SK-N-SH (cell line): ENCODE data around the gene FNDC3B. TPM values are rescaled to one million over a fixed set of nuclear protein-coding genes. Genes with fewer than 3 reads are reported as not detected.

Source experiments
- CTCF ChIA-PET: fragments of 300-600, 350-600 bp; formaldehyde crosslinking; extraction: SDS; loops from one replicate; lab custom pipeline; 2021; lab: Yijun Ruan, JAX
- POLR2A ChIA-PET: fragments of 350-600 bp; sonication (Branson Sonifier 250); formaldehyde crosslinking; extraction: SDS; loops from one replicate; lab custom pipeline; 2020; ENCODE audit warnings: antibody characterized with exemption, inconsistent platforms; lab: Yijun Ruan, JAX
- DNase-seq: peaks from one replicate; pipeline ENCODE4 v3.0.0; 2012
- H2AFZ ChIP-seq: fragments of 200-600 bp; sonication (generic); 2 replicates; pipeline ENCODE4 v1.8.1; 2016; ENCODE audit warnings: antibody characterized with exemption, mild to moderate bottlenecking, low read depth
- H3F3A ChIP-seq: fragments of 200-600 bp; sonication (generic); replicated peaks from 2 replicates; pipeline ENCODE3; 2016; ENCODE audit warnings: antibody characterized with exemption, mild to moderate bottlenecking; ENCODE audit not compliant: insufficient read depth
- H3K27ac ChIP-seq, 2 experiments: fragments of 200-500 bp in 1 of 2; fragments of 200-600 bp in 1 of 2; sonication (Bioruptor generic) in 1 of 2; sonication (generic), shearing (Covaris generic) in 1 of 2; 2 replicates each; pipeline versions ENCODE4 v1.5.1 to v1.6.1; 2014 to 2016; ENCODE audit warnings: low read depth in 2 of 2, inconsistent platforms in 1 of 2, low read length in 1 of 2, mild to moderate bottlenecking in 1 of 2, mixed read lengths in 1 of 2
- H3K27me3 ChIP-seq: fragments of 200-600 bp; sonication (generic), shearing (Covaris generic); 2 replicates; pipeline ENCODE4 v1.6.1; 2016; ENCODE audit warnings: mixed run types; ENCODE audit not compliant: insufficient read depth
- H3K36me3 ChIP-seq, 2 experiments: fragments of 200-500 bp in 1 of 2; fragments of 200-600 bp in 1 of 2; sonication (Bioruptor generic) in 1 of 2; sonication (generic) in 1 of 2; replicated peaks in 1 of 2; 2 replicates each; pipeline versions ENCODE3 to v1.5.1; 2014 to 2016; ENCODE audit warnings: low read length in 1 of 2, mild to moderate bottlenecking in 1 of 2; ENCODE audit not compliant: insufficient read depth in 2 of 2, control insufficient read depth in 1 of 2
- H3K4me1 ChIP-seq, 2 experiments: fragments of 200-500 bp in 1 of 2; fragments of 200-600 bp in 1 of 2; sonication (Bioruptor generic) in 1 of 2; sonication (generic), shearing (Covaris generic) in 1 of 2; 2 replicates each; pipeline versions ENCODE4 v1.5.1 to v1.6.1; 2014 to 2016; ENCODE audit warnings: low read depth in 1 of 2, low read length in 1 of 2, mixed run types in 1 of 2; ENCODE audit not compliant: insufficient read depth in 2 of 2, control insufficient read depth in 1 of 2
- H3K4me2 ChIP-seq: fragments of 200-600 bp; sonication (generic), shearing (Covaris generic); 2 replicates; pipeline ENCODE4 v1.6.1; 2017; ENCODE audit warnings: mixed run types
- H3K4me3 ChIP-seq, 2 experiments: fragments of 200-500 bp in 1 of 2; fragments of 200-600 bp in 1 of 2; sonication (Bioruptor generic) in 1 of 2; sonication (generic), shearing (Covaris generic) in 1 of 2; 2 replicates each; pipeline versions ENCODE4 v1.5.1 to v1.8.1; 2014 to 2016; ENCODE audit warnings: low read depth in 2 of 2, inconsistent platforms in 1 of 2, low read length in 1 of 2, mild to moderate bottlenecking in 1 of 2, mixed read lengths in 1 of 2, moderate library complexity in 1 of 2
- H3K79me2 ChIP-seq: fragments of 200-600 bp; sonication (generic); 2 replicates; pipeline ENCODE4 v1.8.1; 2017; ENCODE audit warnings: mild to moderate bottlenecking; ENCODE audit not compliant: insufficient read depth
- H3K9ac ChIP-seq: fragments of 200-600 bp; sonication (generic); 2 replicates; pipeline ENCODE4 v1.6.1; 2017; ENCODE audit warnings: mixed run types
- H3K9me2 ChIP-seq: fragments of 200-600 bp; sonication (generic); 2 replicates; pipeline ENCODE4 v1.6.1; 2017; ENCODE audit warnings: mixed run types
- H3K9me3 ChIP-seq: fragments of 200-600 bp; sonication (generic); 2 replicates; pipeline ENCODE4 v1.6.1; 2017; ENCODE audit warnings: mixed run types, mild to moderate bottlenecking, moderate library complexity
- H4K20me1 ChIP-seq: fragments of 200-600 bp; sonication (generic); 2 replicates; pipeline ENCODE4 v1.6.1; 2017; ENCODE audit warnings: mild to moderate bottlenecking, mixed run types; ENCODE audit not compliant: insufficient read depth
- CTCF ChIP-seq: fragments of 200-600 bp; sonication (generic); IDR thresholded peaks from 2 replicates; pipeline ENCODE4 v1.6.1; 2017; ENCODE audit warnings: antibody characterized with exemption, mild to moderate bottlenecking, moderate library complexity
- ELF1 ChIP-seq: IDR thresholded peaks from 2 replicates; pipeline ENCODE4 v1.4.0; 2012
- EP300 ChIP-seq, 2 experiments: IDR thresholded peaks; 2 replicates each; pipeline versions ENCODE4 v1.4.0 to v1.6.1; 2012; ENCODE audit warnings: borderline replicate concordance in 1 of 2, low read depth in 1 of 2, low read length in 1 of 2
- FOSL2 ChIP-seq: IDR thresholded peaks from 2 replicates; pipeline ENCODE4 v1.4.0; 2012; ENCODE audit warnings: low read depth, mild to moderate bottlenecking, moderate library complexity, borderline replicate concordance
- FOXJ3 ChIP-seq: sonication (generic); formaldehyde crosslinking; IDR thresholded peaks from 2 replicates; pipeline ENCODE4 v1.5.1; 2020; ENCODE audit warnings: mild to moderate bottlenecking, missing genetic modification reagents
- GABPA ChIP-seq: IDR thresholded peaks from 2 replicates; pipeline ENCODE4 v1.4.0; 2012; ENCODE audit warnings: low read depth, mild to moderate bottlenecking
- NRF1 ChIP-seq: IDR thresholded peaks from 2 replicates; pipeline ENCODE4 v1.6.1; 2012; ENCODE audit warnings: low read depth, mild to moderate bottlenecking, low read length
- REST ChIP-seq: IDR thresholded peaks from 2 replicates; pipeline ENCODE4 v1.6.1; 2012; ENCODE audit warnings: mild to moderate bottlenecking, low read depth, low read length, moderate library complexity
- RXRA ChIP-seq: IDR thresholded peaks from 2 replicates; pipeline ENCODE4 v1.4.0; 2012; ENCODE audit warnings: low read depth, mild to moderate bottlenecking, borderline replicate concordance
- SIN3A ChIP-seq: IDR thresholded peaks from 2 replicates; pipeline ENCODE4 v1.6.1; 2012; ENCODE audit warnings: low read depth, mild to moderate bottlenecking, low read length, moderate library complexity, borderline replicate concordance
- TCF12 ChIP-seq: IDR thresholded peaks from 2 replicates; pipeline ENCODE4 v1.4.0; 2012
- TEAD4 ChIP-seq: IDR thresholded peaks from 2 replicates; pipeline ENCODE4 v1.4.0; 2012; ENCODE audit warnings: mild to moderate bottlenecking, borderline replicate concordance; ENCODE audit not compliant: insufficient read depth
- WGBS: methylation state at CpG from one replicate; pipeline ENCODE4 v1.1.6; 2017; ENCODE audit warnings: low lambda C conversion rate; 5-methylcytosine and 5-hydroxymethylcytosine counted together
- polyA plus RNA-seq, 3 experiments: library from polyadenylated mRNA; depleted of rRNA; stranded (reverse); fragments of >200 nt; gene quantifications; 2 replicates each; pipeline ENCODE4 v1.2.3, GENCODE V29; 2012

FNDC3B gene
- polyA plus RNA-seq, 1 of the 3 experiments (the other 2 are of a cell fraction), result 10.4 TPM

DNA sequence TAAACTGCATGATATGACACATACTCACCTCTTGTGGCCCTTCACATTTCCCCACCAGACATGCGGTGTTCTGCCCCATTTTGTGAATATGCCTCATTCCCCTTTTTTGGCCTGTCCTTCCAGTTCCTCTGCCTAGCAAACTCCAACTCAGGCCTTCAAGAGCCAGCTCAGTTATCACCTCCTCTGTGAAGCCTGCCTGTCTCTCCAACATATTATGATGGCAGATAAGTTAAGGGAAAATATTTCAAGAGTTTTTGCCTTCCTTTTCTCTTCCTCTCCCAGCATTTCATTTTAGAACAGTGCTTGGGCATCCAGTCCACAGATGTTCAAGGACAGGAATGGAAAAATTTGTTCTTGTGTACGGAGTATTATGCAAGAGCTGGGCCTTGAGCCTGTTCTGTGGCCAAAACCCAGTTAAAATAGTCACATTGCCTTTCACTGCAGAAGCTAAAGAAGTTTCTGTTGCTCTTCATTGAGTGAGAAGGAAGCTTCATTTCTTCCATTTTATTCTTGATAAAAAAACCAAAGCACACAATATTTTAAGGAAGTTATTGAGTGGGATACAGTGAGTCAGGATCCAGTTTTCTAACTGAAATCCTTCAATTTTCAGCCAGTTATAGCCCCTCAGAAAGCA lies 216.8 kb downstream of the FNDC3B start:
- no peak for DNase-seq
- no peak overlapping the region for H3K4me3 ChIP-seq
- no peak overlapping the region for H3K4me2 ChIP-seq

GRCh38 chr3:172257648-172258400 lies 218.4 kb downstream of the FNDC3B start:
- Histone ChIP-seq H3F3A (peaks cover 14% of the 10 kb centered on the region), H3K27me3 (no peaks in the 10 kb centered on the region), H2AFZ (no peak overlapping the region), H3K9ac (no peak overlapping the region), H3K36me3 (peaks cover 8 to 52% of the 10 kb centered on the region in 2 experiments), H3K9me2 (no peaks in the 10 kb centered on the region), H3K27ac (peak overlapping the region; percentile 43 to 67; a peak in 3 of 4 replicates), H3K4me3 (no peak overlapping the region), H3K79me2 (peaks cover 67% of the 10 kb centered on the region), H4K20me1 (peaks cover 10% of the 10 kb centered on the region; the same call in 1 of the 2 replicates), H3K4me2 (0 out of 2 replicates have a peak overlapping the region, but pooled peaks have one; percentile 2), H3K4me1 (peaks cover 11 to 23% of the 10 kb centered on the region in 2 experiments), H3K9me3 (no peaks in the 10 kb centered on the region)
- no peak for TF ChIP-seq TEAD4
- TF ChIP-seq SIN3A, result no peak
- TF ChIP-seq ELF1, result no peak
- no peak for TF ChIP-seq CTCF
- TF ChIP-seq REST, result no peak
- no peak for TF ChIP-seq NRF1
- no peak for TF ChIP-seq TCF12
- ChIA-PET CTCF (no interaction called here), POLR2A (no interaction called here)
- DNase-seq, result no peak
- 87% methylated on average over 8 of the region's 8 CpGs for WGBS

More for the DNA sequence above, 216.8 kb downstream of the FNDC3B start:
- Histone ChIP-seq H2AFZ (no peak overlapping the region), H4K20me1 (peaks cover 10% of the 10 kb centered on the region; the same call in 1 of the 2 replicates), H3K27ac (no peak overlapping the region; a peak in 1 of 4 replicates), H3K9me2 (no peaks in the 10 kb centered on the region)
- WGBS, result 95% methylated on average over 2 of the region's 2 CpGs
- TF ChIP-seq FOXJ3, result no peak
- TF ChIP-seq EP300 (IDR thresholded peaks at IDR 0.05; ENCODE audit: borderline replicate concordance in 1 of 2, low read depth in 1 of 2, low read length in 1 of 2), result no peak
- TF ChIP-seq FOSL2, result no peak
- no peak for TF ChIP-seq RXRA
- no peak for TF ChIP-seq GABPA
- TF ChIP-seq, all 33 proteins: peak for 0
- Histone ChIP-seq H3K9me3 (no peaks in the 10 kb centered on the region), H3K27me3 (no peaks in the 10 kb centered on the region), H3K79me2 (peaks cover 64% of the 10 kb centered on the region), H3K36me3 (peaks cover 14 to 68% of the 10 kb centered on the region in 2 experiments), H3F3A (peaks cover 14% of the 10 kb centered on the region), H3K9ac (no peak overlapping the region), H3K4me1 (peaks cover 11 to 23% of the 10 kb centered on the region in 2 experiments)
- POLR2A ChIA-PET, result no interaction called here
- CTCF ChIA-PET, result interaction anchor here (0.6 kb wide), 1 partner anchor 8 kb away, joined by 4 read pairs; no protein-coding TSS in a partner anchor
